ENCODE data around the gene NAPG.
"Not testable (repeated sequence)": the region's sequence is repeated elsewhere in the genome, so short reads cannot be mapped to it uniquely, and the experiment has no call there.

The NAPG gene

GRCh38 chr18:10585260-10585659, 59.4 kb downstream of the NAPG start:
- DNase-seq: no peak

GRCh38 chr18:10588975-10589374, 63.1 kb downstream of the NAPG start:
- DNase-seq: no peak

GRCh38 chr18:10590412-10590811, 64.6 kb downstream of the NAPG start:
- no peak for DNase-seq

- DNase-seq: no peak
Observed at GRCh38 chr18:10591896-10592295, 66.1 kb downstream of the NAPG start.

- not testable (repeated sequence) for DNase-seq
Observed at GRCh38 chr18:10593366-10594022, 67.7 kb downstream of the NAPG start.

- not testable (repeated sequence) for DNase-seq
Observed at GRCh38 chr18:10595917-10596316, 70.1 kb downstream of the NAPG start.

GRCh38 chr18:10597695-10598094, 71.9 kb downstream of the NAPG start:
- DNase-seq: not testable (repeated sequence)

- DNase-seq: not testable (repeated sequence)
Observed at GRCh38 chr18:10600701-10601100, 74.9 kb downstream of the NAPG start.
